Endothelial cell (in vitro differentiated cells): ENCODE results near the gene SPAAR. TPM values are rescaled to one million over a fixed set of nuclear protein-coding genes. Genes with fewer than 3 reads are reported as not detected.
A peak's percentile ranks its signal among the peaks of the same experiment; 100 is the strongest.

ENCODE experiments used
- DNase-seq: peaks from one replicate; pipeline ENCODE4 v3.0.0; 2021; ENCODE audit warnings: low spot score
- H3K27ac Mint-ChIP-seq: one replicate; pipeline ENCODE4 v1.8.0; 2021; ENCODE audit warnings: mixed read lengths, inconsistent platforms; ENCODE audit not compliant: unreplicated experiment
- H3K27me3 Mint-ChIP-seq: one replicate; pipeline ENCODE4 v1.8.0; 2021; ENCODE audit warnings: mild to moderate bottlenecking, moderate library complexity, mixed read lengths, inconsistent platforms; ENCODE audit not compliant: unreplicated experiment
- H3K36me3 Mint-ChIP-seq: one replicate; pipeline ENCODE4 v1.8.0; 2021; ENCODE audit warnings: mild to moderate bottlenecking, low read depth, mixed read lengths, inconsistent platforms; ENCODE audit not compliant: unreplicated experiment
- H3K4me1 Mint-ChIP-seq: one replicate; pipeline ENCODE4 v1.8.0; 2021; ENCODE audit warnings: mild to moderate bottlenecking, mixed read lengths, inconsistent platforms; ENCODE audit not compliant: unreplicated experiment
- H3K4me3 Mint-ChIP-seq: one replicate; pipeline ENCODE4 v1.8.0; 2021; ENCODE audit warnings: mild to moderate bottlenecking, mixed read lengths, inconsistent platforms; ENCODE audit not compliant: unreplicated experiment
- H3K9me3 Mint-ChIP-seq: one replicate; pipeline ENCODE4 v1.8.0; 2021; ENCODE audit warnings: mixed read lengths, inconsistent platforms; ENCODE audit not compliant: unreplicated experiment
- total RNA-seq: library from RNA; stranded (reverse); fragmentation: NEBNext Ultra II Directional; extraction: Animal tissue kit (Norgen Biotek cat#: 25700); gene quantifications from one replicate; pipeline ENCODE4 v1.2.1, GENCODE V29; 2021; ENCODE audit not compliant: unreplicated experiment
- TF ChIP-seq, protein P1 (sequence below): fragments of 200-600 bp; sonication (generic); IDR thresholded peaks from one replicate; pipeline ENCODE4 v1.5.0; 2021; ENCODE audit warnings: antibody characterized with exemption; ENCODE audit not compliant: unreplicated experiment

SPAAR gene
- total RNA-seq, 1 donor from 2014 or later: 32.0 TPM

GRCh38 chr9:35945341-35946018, 36.2 kb downstream of the SPAAR start:
- TF ChIP-seq, protein P1, sequence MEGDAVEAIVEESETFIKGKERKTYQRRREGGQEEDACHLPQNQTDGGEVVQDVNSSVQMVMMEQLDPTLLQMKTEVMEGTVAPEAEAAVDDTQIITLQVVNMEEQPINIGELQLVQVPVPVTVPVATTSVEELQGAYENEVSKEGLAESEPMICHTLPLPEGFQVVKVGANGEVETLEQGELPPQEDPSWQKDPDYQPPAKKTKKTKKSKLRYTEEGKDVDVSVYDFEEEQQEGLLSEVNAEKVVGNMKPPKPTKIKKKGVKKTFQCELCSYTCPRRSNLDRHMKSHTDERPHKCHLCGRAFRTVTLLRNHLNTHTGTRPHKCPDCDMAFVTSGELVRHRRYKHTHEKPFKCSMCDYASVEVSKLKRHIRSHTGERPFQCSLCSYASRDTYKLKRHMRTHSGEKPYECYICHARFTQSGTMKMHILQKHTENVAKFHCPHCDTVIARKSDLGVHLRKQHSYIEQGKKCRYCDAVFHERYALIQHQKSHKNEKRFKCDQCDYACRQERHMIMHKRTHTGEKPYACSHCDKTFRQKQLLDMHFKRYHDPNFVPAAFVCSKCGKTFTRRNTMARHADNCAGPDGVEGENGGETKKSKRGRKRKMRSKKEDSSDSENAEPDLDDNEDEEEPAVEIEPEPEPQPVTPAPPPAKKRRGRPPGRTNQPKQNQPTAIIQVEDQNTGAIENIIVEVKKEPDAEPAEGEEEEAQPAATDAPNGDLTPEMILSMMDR: peak; percentile 71
- H3K27ac Mint-ChIP-seq: peak overlapping the region; percentile 92
- DNase-seq: peak; percentile 87
- H3K36me3 Mint-ChIP-seq: no peaks in the 10 kb centered on the region
- H3K4me1 Mint-ChIP-seq: peaks cover 48% of the 10 kb centered on the region
- peaks cover 11% of the 10 kb centered on the region for H3K27me3 Mint-ChIP-seq
- H3K9me3 Mint-ChIP-seq: no peaks in the 10 kb centered on the region
- no peak overlapping the region for H3K4me3 Mint-ChIP-seq

GRCh38 chr9:35948451-35948850, 39.2 kb downstream of the SPAAR start:
- H3K4me1 Mint-ChIP-seq: peaks cover 50% of the 10 kb centered on the region
- peak overlapping the region; percentile 14 for H3K4me3 Mint-ChIP-seq
- peak overlapping the region; percentile 99 for H3K27ac Mint-ChIP-seq
- no peak for DNase-seq
- TF ChIP-seq, protein P1: no peak
- no peaks in the 10 kb centered on the region for H3K36me3 Mint-ChIP-seq
- H3K27me3 Mint-ChIP-seq: peaks cover 9% of the 10 kb centered on the region
- no peaks in the 10 kb centered on the region for H3K9me3 Mint-ChIP-seq

DNA sequence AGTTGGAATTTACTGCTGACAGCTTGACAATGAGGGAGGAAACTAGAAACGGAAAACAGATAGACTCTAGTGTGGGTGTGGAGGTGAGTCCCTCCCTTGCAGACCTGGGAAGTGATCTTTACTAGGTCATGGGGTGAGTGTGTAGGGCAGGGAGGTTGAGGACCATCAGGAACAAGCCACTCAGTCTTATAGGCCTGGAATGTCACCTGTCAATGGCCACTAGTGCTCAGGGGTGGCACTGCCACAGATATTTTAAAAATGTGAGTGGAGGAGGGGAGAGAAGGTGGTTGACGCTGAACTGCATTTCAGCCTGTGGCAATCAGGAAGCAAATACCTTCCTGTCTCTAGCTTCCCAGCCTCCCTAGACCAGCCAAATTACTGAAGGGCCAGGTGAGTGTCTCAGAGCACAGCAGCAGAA, 39.6 kb downstream of the SPAAR start:
- Mint-ChIP-seq H3K27me3 (peaks cover 9% of the 10 kb centered on the region), H3K27ac (peak overlapping the region; percentile 99), H3K9me3 (no peaks in the 10 kb centered on the region), H3K4me3 (peak overlapping the region; percentile 14), H3K36me3 (no peaks in the 10 kb centered on the region), H3K4me1 (peaks cover 49% of the 10 kb centered on the region)
- DNase-seq: no peak
- TF ChIP-seq, protein P1: no peak

GRCh38 chr9:35951736-35952135, 42.4 kb downstream of the SPAAR start:
- Mint-ChIP-seq H3K4me1 (peaks cover 29% of the 10 kb centered on the region), H3K27me3 (peaks cover 2% of the 10 kb centered on the region), H3K4me3 (no peak overlapping the region), H3K36me3 (no peaks in the 10 kb centered on the region), H3K9me3 (no peaks in the 10 kb centered on the region), H3K27ac (peak overlapping the region; percentile 75)
- no peak for DNase-seq
- TF ChIP-seq, protein P1: no peak

- TF ChIP-seq, protein P1: no peak
- H3K27me3 Mint-ChIP-seq: peaks cover 4% of the 10 kb centered on the region
- no peaks in the 10 kb centered on the region for H3K9me3 Mint-ChIP-seq
- no peak for DNase-seq
- peaks cover 29% of the 10 kb centered on the region for H3K4me1 Mint-ChIP-seq
- H3K27ac Mint-ChIP-seq: peak overlapping the region; percentile 75
- no peak overlapping the region for H3K4me3 Mint-ChIP-seq
- H3K36me3 Mint-ChIP-seq: no peaks in the 10 kb centered on the region
Measured at GRCh38 chr9:35952526-35953191, 43.4 kb downstream of the SPAAR start.
